HL-60 (cell line): ENCODE data around the gene EEF1AKMT1.

ENCODE experiments used
- DNase-seq, 2 experiments: peaks; one replicate each; pipeline ENCODE4 v3.0.0-alpha.2; 2010 to 2020; ENCODE audit warnings: low read depth in 1 of 2, low spot score in 1 of 2
- H3K27ac ChIP-seq: fragments of 250-450 bp; sonication (Bioruptor Pico); replicated peaks from 2 replicates; pipeline ENCODE4 v1.5.1; 2020; ENCODE audit warnings: mild to moderate bottlenecking, moderate library complexity
- H3K27me3 ChIP-seq: fragments of 250-450 bp; sonication (Bioruptor Pico); 2 replicates; pipeline ENCODE4 v1.5.1; 2021; ENCODE audit warnings: mild to moderate bottlenecking, moderate library complexity; ENCODE audit not compliant: insufficient read depth, poor library complexity, severe bottlenecking
- H3K4me3 ChIP-seq: replicated peaks from 2 replicates; pipeline ENCODE4 v1.5.1; 2011; ENCODE audit warnings: mild to moderate bottlenecking, control low read depth, low read length; ENCODE audit not compliant: insufficient read depth
- CTCF ChIP-seq: IDR thresholded peaks from one replicate; pipeline ENCODE4 v1.5.1; 2011; ENCODE audit warnings: low read length, control low read depth, inconsistent platforms; ENCODE audit not compliant: insufficient read depth
- GABPA ChIP-seq: IDR thresholded peaks from 2 replicates; pipeline ENCODE4 v1.6.1; 2012; ENCODE audit warnings: low read depth
- POLR2AphosphoS5 ChIP-seq: IDR thresholded peaks from 2 replicates; pipeline ENCODE4 v1.6.1; 2012; ENCODE audit warnings: low read depth
- SPI1 ChIP-seq: IDR thresholded peaks from 2 replicates; pipeline ENCODE4 v1.6.1; 2012; ENCODE audit warnings: low read depth, mild to moderate bottlenecking, borderline replicate concordance
- TF ChIP-seq, protein P1 (sequence below): IDR thresholded peaks from 2 replicates; pipeline ENCODE4 v1.6.1; 2012; ENCODE audit warnings: low read depth; ENCODE audit not compliant: insufficient replicate concordance

The EEF1AKMT1 gene

GRCh38 chr13:20716951-20717350, 56.8 kb downstream of the EEF1AKMT1 start:
- no peak overlapping the region for H3K27ac ChIP-seq
- H3K4me3 ChIP-seq = no peak overlapping the region
- no peak for TF ChIP-seq CTCF
- TF ChIP-seq, protein P1, sequence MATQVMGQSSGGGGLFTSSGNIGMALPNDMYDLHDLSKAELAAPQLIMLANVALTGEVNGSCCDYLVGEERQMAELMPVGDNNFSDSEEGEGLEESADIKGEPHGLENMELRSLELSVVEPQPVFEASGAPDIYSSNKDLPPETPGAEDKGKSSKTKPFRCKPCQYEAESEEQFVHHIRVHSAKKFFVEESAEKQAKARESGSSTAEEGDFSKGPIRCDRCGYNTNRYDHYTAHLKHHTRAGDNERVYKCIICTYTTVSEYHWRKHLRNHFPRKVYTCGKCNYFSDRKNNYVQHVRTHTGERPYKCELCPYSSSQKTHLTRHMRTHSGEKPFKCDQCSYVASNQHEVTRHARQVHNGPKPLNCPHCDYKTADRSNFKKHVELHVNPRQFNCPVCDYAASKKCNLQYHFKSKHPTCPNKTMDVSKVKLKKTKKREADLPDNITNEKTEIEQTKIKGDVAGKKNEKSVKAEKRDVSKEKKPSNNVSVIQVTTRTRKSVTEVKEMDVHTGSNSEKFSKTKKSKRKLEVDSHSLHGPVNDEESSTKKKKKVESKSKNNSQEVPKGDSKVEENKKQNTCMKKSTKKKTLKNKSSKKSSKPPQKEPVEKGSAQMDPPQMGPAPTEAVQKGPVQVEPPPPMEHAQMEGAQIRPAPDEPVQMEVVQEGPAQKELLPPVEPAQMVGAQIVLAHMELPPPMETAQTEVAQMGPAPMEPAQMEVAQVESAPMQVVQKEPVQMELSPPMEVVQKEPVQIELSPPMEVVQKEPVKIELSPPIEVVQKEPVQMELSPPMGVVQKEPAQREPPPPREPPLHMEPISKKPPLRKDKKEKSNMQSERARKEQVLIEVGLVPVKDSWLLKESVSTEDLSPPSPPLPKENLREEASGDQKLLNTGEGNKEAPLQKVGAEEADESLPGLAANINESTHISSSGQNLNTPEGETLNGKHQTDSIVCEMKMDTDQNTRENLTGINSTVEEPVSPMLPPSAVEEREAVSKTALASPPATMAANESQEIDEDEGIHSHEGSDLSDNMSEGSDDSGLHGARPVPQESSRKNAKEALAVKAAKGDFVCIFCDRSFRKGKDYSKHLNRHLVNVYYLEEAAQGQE = no peak
- TF ChIP-seq SPI1 = no peak
- no peak for TF ChIP-seq POLR2AphosphoS5
- no peak for TF ChIP-seq GABPA
- no peaks in the 10 kb centered on the region for H3K27me3 ChIP-seq
- no peak for DNase-seq

DNA sequence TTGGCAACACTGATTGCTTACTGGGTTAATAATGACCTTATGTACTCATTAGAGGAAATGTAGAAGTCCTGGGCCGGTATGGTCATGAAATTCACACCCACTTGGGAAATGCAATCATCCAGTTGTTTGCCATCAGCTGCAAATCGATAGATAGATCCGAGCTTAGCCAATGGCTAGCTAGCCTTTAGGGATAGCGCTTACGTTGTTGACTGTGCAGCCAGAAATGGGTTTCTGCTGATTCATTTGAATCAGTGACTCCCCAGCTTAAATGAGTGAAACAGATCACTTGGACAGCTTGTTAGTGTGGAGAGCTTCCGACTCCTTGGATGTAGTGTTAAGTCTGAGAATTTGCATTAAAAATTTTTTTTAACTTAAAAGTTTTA, 58.4 kb downstream of the EEF1AKMT1 start:
- no peak overlapping the region for H3K27ac ChIP-seq
- TF ChIP-seq CTCF = no peak
- TF ChIP-seq POLR2AphosphoS5 = no peak
- TF ChIP-seq GABPA = no peak
- no peak for TF ChIP-seq SPI1
- TF ChIP-seq, protein P1 = no peak
- no peaks in the 10 kb centered on the region for H3K27me3 ChIP-seq
- DNase-seq = no peak
- H3K4me3 ChIP-seq = no peak overlapping the region

- H3K27me3 ChIP-seq = no peaks in the 10 kb centered on the region
These were observed 59.0 kb downstream of the EEF1AKMT1 start for GRCh38 chr13:20714563-20715329.

More at GRCh38 chr13:20714563-20715329, 59.0 kb downstream of the EEF1AKMT1 start:
- TF ChIP-seq CTCF (no peak), GABPA (no peak), SPI1 (no peak), POLR2AphosphoS5 (no peak)
- TF ChIP-seq, protein P1 = no peak
- no peak for DNase-seq
- H3K4me3 ChIP-seq = no peak overlapping the region
- H3K27ac ChIP-seq = no peak overlapping the region
